Right ventricle myocardium superior (tissue), 1 donor: ENCODE results near the gene EDIL3. TPM values are rescaled to one million over a fixed set of nuclear protein-coding genes. Genes with fewer than 3 reads are reported as not detected.

Experiments used
- ATAC-seq: fragments of 200-7000 bp; cut with Tn5 transposase; one replicate; pipeline ENCODE4 v1.9.1; 2020; ENCODE audit warnings: mild to moderate bottlenecking; ENCODE audit not compliant: poor library complexity
- DNase-seq: peaks from one replicate; pipeline ENCODE4 v3.0.0-alpha.2; 2020
- intact Hi-C: fragments of 100-400 bp; cut with DNase I; formaldehyde crosslinking; loops from one replicate; pipeline ENCODE4 v1.11.2; 2022
- total RNA-seq: library from RNA; stranded (reverse); fragmentation: NEBNext Ultra II Directional; extraction: Animal tissue kit (Norgen Biotek cat#: 25700); gene quantifications from one replicate; pipeline ENCODE4 v1.2.1, GENCODE V29; 2021
- donor health status: DM: no; HTN: yes; CAD: no; lungs with severe emphysema.

EDIL3 gene
- total RNA-seq, 1 donor from 2014 or later, result 1.7 TPM

DNA sequence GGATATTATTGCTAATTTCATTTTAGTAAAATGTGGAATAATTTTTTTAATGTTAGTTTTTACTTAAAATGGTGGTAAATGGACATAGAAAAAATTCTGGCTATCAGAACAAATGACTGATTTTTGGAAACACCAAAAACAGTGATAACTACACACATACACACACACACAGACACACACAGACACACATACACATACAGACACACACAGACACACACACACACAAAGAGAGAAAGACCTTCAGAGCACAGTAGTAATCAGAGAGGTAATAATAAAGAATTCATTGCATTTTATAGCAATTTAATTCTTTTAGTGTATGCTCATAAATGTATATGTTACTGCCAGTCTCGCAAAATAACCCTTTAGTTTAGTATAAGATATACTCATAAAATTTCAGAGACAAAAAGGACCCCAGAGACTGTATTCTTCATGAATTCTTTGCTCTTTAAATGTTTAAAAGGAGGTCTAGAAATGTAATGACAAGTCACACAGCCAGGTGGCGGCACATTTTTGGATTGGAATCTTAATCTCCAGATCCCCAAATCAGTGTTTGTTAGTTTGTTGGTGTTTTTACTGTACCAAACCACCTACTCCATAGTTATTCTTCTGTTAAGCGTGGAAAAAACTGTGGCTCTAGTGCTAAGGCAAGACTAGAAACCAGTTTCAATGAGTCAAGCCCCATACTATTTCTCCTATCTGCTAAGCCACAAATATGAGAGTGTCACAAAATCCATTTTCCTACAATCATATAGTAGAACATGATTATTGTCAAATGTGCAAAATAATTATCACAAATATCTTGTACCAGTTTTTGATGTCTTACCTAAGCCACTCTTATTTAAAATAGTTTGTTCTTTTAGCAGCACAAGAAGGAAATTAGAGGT is 109.9 kb downstream of the EDIL3 start:
- no peak for ATAC-seq
- no peak for DNase-seq
- intact Hi-C loops, result no loop called here

DNA sequence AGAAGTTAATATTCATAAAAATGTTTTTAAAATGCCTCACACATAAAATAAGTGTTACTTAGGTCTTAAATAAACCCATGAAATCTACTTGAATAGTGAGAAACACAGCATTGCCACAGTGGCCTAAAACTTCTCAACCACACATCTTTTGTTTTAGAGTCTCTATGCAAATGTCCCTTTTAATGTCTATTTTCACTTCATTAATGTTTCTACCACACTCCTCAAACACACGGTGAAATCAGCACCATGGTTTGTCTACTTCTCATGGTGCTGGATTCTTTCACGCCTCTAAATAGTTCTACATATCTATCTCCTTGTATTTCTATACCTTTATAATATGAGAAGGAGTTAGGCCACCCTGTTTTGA is 111.2 kb downstream of the EDIL3 start:
- DNase-seq (no peak), ATAC-seq (no peak)
- intact Hi-C loops, result no loop called here

DNA sequence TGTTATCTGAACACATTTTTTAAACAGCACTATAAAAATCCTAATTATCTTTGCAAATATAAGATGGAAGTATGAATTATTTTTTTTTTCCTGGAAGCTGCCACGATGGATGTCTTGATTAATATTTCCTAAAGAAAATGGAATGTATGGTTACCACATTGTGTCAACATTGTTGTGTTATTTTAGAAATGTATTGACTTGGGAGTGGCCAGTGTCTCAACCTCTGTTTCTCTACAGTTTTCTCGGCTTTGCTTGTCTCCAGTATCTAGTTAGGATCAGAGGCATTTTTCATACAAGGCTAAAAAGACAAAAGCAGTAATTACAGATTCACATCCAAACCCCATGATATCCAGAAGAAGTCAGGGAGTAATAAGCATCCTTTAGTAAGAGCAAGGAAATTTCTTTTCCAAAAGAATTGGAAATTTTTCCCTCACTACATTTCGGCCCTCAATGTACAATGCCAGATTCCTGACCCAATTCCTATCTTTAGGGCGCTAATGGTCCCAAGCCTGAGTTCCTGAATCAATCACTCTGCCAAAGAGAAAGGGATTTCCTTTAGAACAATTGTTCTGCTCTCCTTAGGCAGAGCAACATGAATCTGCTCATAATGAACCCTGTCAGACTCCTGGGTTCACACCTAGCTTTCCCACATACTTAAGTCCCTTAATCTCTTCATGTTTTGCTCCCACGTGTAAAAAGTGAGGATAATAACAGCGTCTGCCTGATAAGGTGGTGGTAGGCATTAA is 111.7 kb downstream of the EDIL3 start:
- intact Hi-C loops, result no loop called here
- ATAC-seq (no peak), DNase-seq (no peak)

DNA sequence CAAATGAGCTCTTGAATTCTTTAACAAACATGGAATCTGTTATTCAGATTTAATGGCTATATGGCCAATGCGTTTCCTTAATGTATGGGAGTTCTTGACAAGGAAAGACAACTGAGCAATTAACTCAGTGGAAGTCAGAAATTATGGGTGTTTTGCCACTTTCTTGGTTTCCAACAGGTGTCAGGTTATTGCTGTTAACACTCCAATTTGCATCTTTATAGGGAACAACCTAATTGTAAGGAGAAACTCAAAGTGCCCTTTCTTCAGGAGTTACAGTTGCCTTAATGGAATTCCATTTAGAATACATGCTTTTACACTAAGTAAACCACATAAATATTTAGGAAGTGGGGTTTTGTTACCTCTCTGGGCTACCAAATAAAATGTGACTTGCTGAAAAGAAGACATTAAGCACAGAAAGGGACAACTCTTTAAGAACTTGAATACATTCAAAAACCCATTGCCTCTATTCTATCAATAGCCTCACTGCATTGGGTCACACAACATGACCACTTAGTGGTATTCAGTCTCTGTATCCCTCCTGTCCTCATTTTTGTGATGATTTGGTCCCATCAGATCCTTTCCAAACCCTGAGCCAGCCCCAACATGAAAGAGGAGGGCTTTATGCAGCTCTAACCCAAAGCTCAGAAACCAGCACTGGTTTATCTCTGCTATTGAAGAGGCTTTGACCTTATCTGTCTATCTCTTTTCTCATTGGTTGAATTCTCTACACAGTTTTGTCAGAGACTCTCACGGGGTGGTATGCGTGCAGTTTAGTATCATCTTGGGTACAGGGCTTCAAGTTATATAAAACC is 118.7 kb downstream of the EDIL3 start:
- intact Hi-C loops, result no loop called here
- ATAC-seq, result no peak

DNA sequence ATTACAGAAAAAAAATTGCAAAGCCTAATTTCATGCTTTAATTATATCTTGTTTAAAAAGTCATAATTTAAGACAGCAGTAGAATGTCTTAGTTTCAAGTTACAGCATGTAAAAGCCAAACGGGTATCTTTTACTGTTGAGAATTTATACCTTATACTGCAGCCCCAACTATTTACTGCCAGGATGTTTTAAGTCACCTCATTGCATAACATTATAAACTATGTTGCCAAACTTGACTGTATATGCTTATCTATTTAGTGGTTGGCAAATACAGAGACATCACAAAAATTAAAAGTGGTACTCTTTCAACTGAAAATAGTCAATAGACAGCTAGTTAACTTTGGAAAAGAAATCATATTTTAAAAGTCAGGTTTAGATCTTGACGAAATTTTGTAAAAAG is 119.5 kb downstream of the EDIL3 start:
- intact Hi-C loops, result no loop called here
- DNase-seq (no peak), ATAC-seq (no peak)

More for the DNA sequence above, 118.7 kb downstream of the EDIL3 start:
- no peak for DNase-seq

DNA sequence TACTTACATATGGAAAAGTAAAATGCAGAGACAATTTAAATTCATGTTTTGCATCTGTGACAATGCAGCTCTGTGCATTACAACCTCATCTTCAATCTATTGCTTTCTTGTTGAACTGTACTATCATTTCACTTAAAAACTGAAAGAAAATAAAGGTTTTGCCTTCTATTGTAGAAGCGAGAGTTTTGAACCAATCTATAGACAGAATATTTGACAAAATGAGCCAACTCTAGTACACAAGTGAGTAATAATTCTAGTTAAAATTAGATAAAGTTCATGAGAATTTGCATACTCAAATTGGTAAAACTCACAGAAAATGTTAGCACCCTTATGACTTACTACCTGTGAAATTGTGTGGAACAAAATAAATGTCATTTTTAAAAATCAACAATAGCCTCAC is 123.7 kb downstream of the EDIL3 start:
- intact Hi-C loops, result no loop called here
- ATAC-seq, result no peak
- DNase-seq, result no peak

DNA sequence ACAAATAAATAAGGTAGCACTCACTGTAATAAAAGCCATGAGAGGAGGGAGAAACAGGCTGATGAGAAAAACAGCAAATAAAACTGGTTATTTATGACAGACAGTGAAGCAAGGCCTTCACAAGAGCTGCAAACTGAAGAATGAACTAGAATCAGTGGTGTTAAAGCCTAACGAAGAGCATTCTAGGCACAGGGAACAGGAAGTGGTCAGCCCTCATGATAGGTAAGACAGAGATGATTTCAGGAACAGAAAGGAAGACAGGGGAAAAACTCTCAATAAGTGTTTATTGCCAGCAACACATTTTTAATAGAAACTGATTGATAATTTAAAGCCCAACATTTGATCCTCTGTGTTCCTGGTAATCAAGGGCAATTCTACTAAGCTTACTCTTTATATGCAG is 124.5 kb downstream of the EDIL3 start:
- intact Hi-C loops, result no loop called here
- ATAC-seq (no peak), DNase-seq (no peak)

DNA sequence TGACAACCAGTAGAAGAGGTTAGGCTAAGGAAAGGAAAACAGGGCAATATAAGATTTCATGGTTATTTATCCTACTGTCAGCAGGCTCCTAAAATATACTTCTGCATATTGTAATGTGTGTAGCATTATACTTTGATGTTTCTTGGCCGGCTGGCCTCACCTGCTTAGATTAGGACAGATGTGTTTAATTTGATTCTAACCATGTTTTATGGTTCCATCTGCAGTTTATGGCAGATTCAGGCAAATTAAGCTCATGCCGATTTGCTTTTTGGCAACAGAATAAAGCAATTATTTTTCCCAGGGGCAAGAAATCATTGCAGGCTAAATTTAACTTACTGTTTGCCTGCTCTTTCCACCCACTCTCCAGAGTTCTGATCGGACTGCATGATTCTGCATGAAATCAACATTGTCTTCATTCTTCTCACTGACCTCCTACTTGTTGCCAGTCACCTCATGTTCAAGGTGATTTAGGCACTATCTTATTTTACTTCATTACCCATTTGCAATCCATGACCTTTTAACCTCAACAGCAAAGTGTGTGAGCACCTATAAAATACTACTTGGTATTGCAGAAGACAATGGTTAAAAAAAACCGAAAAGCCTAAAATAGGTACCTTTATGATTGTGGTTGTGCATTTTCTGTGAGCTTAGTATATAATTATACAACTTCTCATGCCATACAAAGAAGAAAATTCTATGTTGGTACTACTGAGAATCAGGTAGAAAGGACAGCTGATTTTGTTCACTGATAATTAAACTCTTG is 125.2 kb downstream of the EDIL3 start:
- ATAC-seq (no peak), DNase-seq (no peak)
- intact Hi-C loops, result no loop called here

DNA sequence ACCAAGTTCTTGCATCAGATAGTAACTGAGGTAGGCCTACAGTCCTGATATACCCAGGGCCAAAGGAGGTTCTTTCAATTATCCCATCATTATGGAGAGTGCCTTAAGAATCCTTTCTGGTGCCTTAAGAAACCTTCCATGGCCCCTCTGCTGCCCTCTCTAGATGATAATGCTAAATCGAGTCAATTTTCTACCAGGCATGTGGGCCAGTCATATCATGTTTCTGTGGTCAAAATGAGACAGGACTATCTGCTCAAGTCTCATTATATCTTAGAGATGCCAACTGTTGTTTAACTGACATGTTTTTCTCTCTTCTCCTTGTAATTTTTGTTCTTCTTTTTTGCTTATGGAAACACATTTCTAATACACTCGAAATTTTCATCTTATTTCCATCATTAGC is 127.6 kb downstream of the EDIL3 start:
- no peak for ATAC-seq
- intact Hi-C loops, result no loop called here

DNA sequence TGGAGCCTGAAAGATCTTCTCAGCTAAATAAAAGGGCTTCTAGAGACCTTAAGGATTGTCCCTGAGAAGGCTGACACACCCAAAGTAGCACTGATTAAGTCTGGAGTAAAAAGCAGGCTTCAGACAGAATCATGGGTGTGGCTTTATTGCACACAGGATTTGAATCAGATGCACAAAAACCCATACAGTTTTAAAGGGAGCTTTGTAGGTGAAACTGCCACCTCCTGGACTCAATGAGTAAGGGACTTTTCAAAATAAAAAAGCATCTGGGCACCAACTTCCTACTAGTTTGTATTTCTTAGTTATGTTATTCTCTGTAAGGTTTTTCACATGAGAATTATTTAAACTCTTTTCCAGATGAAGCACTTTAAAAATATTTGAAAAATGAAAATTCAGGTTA is 129.4 kb downstream of the EDIL3 start:
- DNase-seq (no peak), ATAC-seq (no peak)
- intact Hi-C loops, result no loop called here

More for the DNA sequence above, 127.6 kb downstream of the EDIL3 start:
- DNase-seq, result no peak

DNA sequence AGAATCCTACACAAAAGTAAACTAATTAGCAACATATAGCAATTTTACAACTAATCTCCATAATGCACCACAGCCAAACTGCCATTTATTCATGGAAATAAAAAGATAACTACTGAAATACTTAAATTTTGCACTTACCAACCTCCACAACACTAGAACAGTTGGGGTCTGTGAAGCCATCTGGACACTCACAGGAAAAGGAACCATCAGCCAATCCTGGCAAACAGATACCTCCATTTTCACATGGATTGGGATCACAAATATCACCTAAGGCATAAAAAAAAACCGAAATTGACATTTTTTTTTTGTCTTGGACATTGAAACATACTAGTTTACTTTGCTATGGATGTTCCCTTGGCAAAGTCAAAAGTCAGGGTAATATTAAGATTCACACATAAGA is 130.7 kb downstream of the EDIL3 start:
- intact Hi-C loops, result no loop called here
- DNase-seq, result no peak
- no peak for ATAC-seq

DNA sequence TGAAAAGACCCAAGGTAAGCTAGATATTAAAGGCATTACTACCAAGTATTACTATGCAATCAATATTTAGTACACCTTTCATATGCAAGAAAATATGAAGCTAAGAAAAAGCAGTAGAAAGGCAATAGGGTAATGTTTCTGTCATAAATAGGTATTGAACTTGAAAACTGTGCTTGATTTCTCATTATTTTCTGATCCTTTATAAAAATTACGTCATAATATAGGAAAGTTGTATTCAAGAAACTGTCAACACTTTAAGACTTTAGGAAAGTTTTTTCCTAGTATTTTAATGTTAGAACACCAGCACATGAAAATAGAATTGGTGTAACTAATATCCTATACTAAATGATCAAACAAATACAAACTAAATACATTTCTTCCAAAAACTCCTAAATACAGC is 133.2 kb downstream of the EDIL3 start:
- intact Hi-C loops, result no loop called here
- ATAC-seq (no peak), DNase-seq (no peak)

DNA sequence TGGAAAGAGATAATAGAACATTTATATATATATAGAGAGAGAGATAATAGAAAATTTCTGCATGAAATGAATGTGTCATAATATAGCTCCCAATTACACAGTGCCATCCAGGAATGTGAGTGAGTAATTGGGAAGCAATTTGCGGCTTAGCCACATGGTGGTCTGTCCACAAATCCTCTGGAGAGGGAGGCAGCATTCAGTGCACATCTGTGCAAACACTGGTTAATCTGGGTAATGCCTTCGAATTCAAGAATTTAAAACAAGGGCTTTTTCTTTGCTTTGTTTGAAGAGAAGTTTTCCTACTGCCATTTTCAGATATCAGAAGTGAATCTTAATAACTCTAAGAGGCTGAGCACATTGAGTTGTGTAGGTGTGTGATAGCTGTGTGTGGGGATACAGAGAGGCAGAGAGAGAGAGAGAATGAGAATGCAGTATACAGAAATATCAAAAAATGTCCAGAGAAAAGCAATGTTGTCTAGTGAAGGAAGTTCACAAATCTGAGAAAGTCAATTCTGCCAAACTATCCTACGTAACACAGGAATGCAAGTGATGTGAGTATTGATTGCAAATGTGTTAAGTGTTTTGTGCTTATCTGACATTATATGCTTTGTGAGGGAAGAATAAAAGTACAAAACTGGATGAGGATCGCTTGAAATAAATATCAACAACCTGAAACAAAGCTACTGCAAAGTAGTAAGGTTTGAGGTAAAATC is 134.6 kb downstream of the EDIL3 start:
- ATAC-seq, result no peak
- no peak for DNase-seq
- intact Hi-C loops, result no loop called here

DNA sequence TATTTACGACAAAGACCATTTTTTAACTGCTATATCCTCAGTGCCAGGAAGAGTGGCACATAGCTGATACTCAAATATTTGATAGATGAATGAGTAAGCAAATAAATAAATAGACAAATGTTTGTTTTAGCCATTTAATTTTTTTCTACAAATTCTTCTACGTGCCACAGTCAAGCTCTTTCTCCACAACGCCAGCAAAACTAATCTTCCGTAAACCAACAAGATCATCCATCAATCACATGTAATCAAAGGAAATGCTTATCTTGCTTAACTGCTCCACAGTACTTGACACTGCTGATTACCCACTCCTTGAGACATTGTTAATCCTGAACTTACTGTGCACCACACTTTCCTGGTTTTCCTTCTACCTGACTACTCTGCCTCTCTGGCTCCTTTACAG is 136.7 kb downstream of the EDIL3 start:
- no peak for ATAC-seq
- intact Hi-C loops, result no loop called here
- DNase-seq, result no peak

DNA sequence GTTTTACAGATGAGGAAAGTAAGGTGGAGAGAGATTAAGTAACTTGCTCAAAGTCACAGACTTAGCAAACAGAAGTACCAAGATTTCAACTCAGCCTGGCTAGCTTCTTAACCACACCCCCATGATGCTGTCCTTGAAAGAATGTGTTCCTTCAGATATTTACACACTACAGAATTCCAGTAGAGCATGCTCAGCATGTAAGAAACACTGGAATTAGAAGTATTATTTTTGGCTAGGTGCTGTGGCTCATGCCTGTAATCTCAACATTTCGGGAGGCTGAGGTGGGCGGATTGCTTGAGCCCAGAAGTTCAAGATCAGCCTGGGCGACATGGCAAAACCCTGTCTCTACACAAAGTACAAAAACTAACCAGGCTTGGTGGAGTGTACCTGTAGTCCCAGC is 142.4 kb downstream of the EDIL3 start:
- DNase-seq, result no peak
- no peak for ATAC-seq
- intact Hi-C loops, result no loop called here

DNA sequence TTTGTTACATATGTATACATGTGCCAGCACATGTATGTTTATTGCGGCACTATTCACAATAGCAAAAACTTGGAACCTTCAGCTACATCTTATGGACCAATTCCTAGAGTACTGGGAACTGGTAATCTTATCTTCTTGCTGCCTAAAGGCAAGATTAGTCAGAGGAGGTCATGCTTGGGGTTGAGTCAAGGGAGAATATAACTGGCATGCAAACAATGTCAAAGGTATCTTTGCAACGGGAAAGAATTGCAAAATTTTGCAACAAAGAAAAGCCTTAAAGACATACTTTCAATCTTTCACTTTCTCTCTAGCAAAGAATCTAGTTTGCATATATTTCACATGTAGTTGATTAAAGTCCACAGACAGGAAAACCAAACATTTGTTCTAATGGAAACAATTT is 145.2 kb downstream of the EDIL3 start:
- ATAC-seq (no peak), DNase-seq (no peak)
- intact Hi-C loops, result no loop called here

DNA sequence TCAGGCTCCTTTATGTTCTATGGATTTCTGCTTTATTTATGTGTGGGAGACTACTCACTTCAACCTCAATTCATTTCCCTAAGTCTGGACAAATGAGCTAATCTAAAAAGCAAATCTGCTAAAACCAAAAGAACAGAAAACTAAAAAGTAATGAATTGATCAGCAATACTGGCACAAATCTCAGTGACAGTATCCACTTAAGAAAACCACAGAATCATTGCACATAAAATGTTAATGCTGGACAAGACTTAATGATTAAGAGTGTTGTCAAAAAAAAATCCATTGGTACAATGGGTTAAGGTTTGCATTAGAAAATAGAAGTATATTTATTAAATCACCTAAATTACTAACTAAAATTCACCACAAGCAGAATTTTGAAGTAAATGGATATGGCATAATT is 147.6 kb downstream of the EDIL3 start:
- no peak for DNase-seq
- intact Hi-C loops, result no loop called here
- ATAC-seq, result no peak

DNA sequence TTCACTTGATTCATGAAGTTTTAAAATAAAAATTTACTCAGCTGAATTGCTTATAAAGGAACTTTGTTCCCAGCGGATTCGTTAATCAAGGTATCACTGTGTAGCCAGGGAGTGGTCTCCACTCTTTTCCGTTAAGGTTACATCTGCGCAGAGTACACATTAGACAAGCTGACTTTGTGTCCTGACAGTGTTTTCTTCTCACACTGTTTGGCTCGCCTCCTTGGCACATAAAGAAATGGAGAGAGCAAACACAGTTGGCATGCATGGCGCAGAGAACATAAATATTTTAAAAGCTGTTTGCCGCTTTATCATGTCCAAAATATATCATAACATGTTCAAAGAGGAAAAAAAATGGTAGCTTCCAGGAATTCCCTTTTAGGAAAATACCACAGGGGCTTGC is 153.2 kb downstream of the EDIL3 start:
- intact Hi-C loops, result no loop called here
- no peak for DNase-seq
- ATAC-seq, result no peak
